Forelimb muscle (tissue), 1 donor: ENCODE data around the gene TNNT1. TPM values are rescaled to one million over a fixed set of nuclear protein-coding genes. Genes with fewer than 3 reads are reported as not detected.

ENCODE experiments used
- DNase-seq: peaks from one replicate; pipeline ENCODE4 v3.0.0-alpha.2; 2013; ENCODE audit warnings: low read depth
- polyA plus RNA-seq: library from polyadenylated mRNA; unstranded; fragments of 120-200 nt; gene quantifications from one replicate; pipeline ENCODE4 v1.2.1, GENCODE V29; 2013; ENCODE audit not compliant: insufficient read length

Gene TNNT1
- polyA plus RNA-seq, 1 donor = 742 TPM

GRCh38 chr19:55089342-55089944 lies 59.6 kb downstream of the TNNT1 start:
- DNase-seq = no peak

- DNase-seq = no peak
Observed at GRCh38 chr19:55088543-55089341, 60.3 kb downstream of the TNNT1 start.

DNA sequence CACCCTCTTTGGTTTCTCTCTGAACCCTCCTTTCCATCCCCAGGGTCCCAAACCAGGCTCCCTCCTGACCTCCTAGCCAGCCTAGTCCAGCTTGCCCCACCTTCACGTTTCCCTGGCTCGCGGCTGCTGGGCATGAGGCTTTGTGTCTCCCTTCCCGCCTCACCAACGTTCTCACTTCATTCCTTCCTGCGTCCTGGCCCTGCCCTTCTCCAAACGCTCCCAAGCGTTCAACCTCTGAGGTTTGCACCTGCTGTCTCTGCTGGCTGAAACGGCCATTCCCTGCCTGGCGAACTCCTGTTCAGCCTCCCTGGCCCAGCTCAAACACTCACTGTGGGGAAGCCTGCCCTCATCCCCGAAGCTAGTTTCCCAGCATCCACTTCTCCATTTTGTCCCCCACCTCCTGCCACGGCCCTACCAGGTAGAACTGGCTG lies 61.0 kb downstream of the TNNT1 start:
- no peak for DNase-seq

DNA sequence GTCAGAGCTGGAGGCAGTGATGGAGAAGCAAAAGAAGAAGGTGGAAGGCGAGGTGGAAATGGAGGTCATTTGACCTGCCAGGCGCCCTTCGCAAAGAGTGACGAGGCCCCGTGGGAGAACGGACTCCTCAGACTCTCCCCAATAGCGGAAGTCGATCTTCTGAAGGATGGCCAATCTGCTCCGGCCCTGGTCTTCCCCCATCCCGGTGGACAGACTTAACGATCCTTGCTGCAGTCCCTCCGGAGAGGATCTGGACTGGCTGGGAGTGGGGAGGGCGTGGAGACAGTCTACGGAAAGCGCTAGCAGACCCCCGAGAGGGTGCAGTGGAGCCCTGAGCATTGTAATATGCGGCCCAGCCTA lies 61.5 kb downstream of the TNNT1 start:
- no peak for DNase-seq

DNA sequence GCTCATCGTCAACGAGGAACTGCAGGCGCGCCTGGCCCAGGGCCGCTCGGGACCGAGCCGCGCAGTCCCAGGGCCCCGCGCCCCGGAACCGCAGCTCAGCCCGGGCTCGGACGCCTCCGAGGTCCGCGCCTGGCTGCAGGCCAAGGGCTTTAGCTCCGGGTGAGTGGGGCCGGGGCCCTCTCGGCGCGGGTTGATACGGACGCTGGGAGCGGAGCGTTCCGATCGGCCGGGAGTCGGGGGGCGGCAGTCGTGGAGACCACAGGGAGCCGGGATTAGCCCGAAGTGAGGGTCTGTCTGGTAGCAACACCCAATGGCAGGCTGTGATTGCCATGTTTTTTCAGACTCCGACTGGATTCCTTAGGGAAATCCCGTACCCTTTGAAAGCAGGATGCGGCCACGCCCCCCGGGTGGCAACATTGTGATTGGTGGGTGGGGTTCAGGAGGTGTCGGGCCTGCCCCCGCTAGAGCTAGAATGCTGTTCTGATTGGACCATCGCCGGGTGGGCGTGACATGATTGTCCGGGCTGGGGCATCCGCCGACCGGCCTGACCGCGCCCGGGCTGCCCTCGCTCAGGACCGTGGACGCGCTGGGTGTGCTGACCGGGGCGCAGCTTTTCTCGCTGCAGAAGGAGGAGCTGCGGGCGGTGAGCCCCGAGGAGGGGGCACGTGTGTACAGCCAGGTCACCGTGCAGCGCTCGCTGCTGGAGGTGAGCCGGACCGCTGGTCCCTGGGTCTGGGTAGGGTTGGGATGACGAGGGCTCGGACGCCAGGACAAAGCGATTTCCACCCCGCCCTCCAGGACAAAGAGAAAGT lies 62.1 kb downstream of the TNNT1 start:
- peak; percentile 39 for DNase-seq

DNA sequence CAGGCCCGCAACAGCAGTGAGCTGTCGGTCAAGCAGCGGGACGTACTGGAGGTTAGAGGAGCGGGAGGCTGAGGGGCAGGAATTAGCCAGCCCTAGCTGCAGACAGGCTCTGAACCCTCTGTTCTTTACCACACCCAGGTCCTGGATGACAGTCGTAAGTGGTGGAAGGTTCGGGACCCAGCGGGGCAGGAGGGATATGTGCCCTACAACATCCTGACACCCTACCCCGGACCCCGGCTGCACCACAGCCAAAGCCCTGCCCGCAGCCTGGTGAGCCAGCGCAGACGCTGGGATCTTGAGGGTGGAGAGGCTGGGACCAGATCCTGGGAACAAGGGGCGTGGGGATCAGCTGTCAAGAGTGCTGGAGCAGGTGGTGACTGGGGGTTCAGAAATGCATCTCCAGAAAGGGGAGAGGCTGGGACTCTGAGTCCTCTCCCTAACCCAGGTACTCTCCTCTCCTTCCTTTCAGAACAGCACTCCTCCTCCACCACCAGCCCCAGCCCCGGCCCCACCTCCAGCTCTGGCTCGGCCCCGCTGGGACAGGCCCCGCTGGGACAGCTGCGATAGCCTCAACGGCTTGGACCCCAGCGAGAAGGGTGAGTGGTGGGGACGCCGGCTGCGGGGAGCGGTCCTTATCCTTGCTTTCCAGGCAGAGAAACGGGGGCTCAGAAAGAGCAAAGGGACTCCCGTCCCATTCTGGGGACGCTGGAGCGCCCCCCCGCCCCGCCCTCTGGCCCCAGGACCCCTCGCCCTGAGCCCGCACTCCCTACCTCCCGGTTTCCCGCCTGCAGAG lies 62.9 kb downstream of the TNNT1 start:
- DNase-seq = no peak

DNA sequence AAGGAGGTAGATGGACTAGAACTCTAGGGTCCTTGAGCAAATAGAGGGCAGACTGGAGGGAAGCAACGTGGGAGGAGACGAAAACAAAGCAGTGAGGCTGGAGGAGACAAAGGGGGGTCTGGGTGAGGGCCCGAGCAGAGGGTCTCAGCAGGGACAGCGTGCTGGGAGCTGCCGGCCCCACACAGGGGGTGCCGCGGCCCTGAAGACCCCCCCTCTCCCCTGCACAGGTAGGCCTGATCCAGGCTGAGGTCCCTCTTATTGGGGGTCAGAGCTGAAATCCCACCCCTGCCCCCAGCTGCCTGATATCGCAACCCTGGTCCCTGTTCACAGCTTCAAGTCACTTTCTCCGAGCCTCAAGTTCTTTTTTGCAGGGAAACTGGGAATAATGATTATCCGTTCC lies 64.6 kb downstream of the TNNT1 start:
- DNase-seq = no peak

GRCh38 chr19:55083004-55083850 lies 65.8 kb downstream of the TNNT1 start:
- no peak for DNase-seq

Other genes starting within 250 kb of the TNNT1 start
- 0.53 TPM for gene NCR1, start 243.1 kb downstream of the TNNT1 start, polyA plus RNA-seq
- not detected for gene NLRP7, start 201.7 kb downstream of the TNNT1 start, polyA plus RNA-seq
- gene NLRP2, start 182.8 kb downstream of the TNNT1 start, polyA plus RNA-seq = 1.2 TPM
- gene GP6, start 110.9 kb downstream of the TNNT1 start, polyA plus RNA-seq = 0.14 TPM
- gene RDH13, start 86.1 kb downstream of the TNNT1 start, polyA plus RNA-seq = 14.6 TPM
- gene EPS8L1, start 73.3 kb downstream of the TNNT1 start, polyA plus RNA-seq = 3.4 TPM
- 78.0 TPM for gene PPP1R12C, start 31.6 kb downstream of the TNNT1 start, polyA plus RNA-seq
- 3.2 TPM for gene TNNI3, start 8.5 kb upstream of the TNNT1 start, polyA plus RNA-seq
- 0.92 TPM for gene DNAAF3, start 17.4 kb upstream of the TNNT1 start, polyA plus RNA-seq
- not detected for gene SYT5, start 31.1 kb upstream of the TNNT1 start, polyA plus RNA-seq
- gene PTPRH, start 60.3 kb upstream of the TNNT1 start, polyA plus RNA-seq = 0.11 TPM
- 2.8 TPM for gene TMEM86B, start 79.6 kb upstream of the TNNT1 start, polyA plus RNA-seq
- gene PPP6R1, start 109.8 kb upstream of the TNNT1 start, polyA plus RNA-seq = 26.7 TPM
- gene HSPBP1, start 130.9 kb upstream of the TNNT1 start, polyA plus RNA-seq = 25.6 TPM
- 7.4 TPM for gene BRSK1, start 134.8 kb upstream of the TNNT1 start, polyA plus RNA-seq
- 1.00 TPM for gene TMEM150B, start 176.1 kb upstream of the TNNT1 start, polyA plus RNA-seq
- 27.5 TPM for gene KMT5C, start 190.7 kb upstream of the TNNT1 start, polyA plus RNA-seq
- 0.15 TPM for gene COX6B2, start 205.5 kb upstream of the TNNT1 start, polyA plus RNA-seq
- not detected for gene GARIN5B, start 214.1 kb upstream of the TNNT1 start, polyA plus RNA-seq
- gene IL11, start 221.3 kb upstream of the TNNT1 start, polyA plus RNA-seq = 0.40 TPM
- gene TMEM190, start 227.6 kb upstream of the TNNT1 start, polyA plus RNA-seq = not detected
- 0.23 TPM for gene TMEM238, start 235.1 kb upstream of the TNNT1 start, polyA plus RNA-seq
- gene RPL28, start 236.7 kb upstream of the TNNT1 start, polyA plus RNA-seq = 1,731 TPM